ENCODE results near the gene CATSPERB. TPM values are rescaled to one million over a fixed set of nuclear protein-coding genes. Genes with fewer than 3 reads are reported as not detected.
A peak's percentile ranks its signal among the peaks of the same experiment; 100 is the strongest.

Gene CATSPERB
- total RNA-seq, 2 donors from 2014 or later = 2.2 to 2.9 TPM

GRCh38 chr14:91751719-91752118 lies 19.8 kb upstream of the CATSPERB start:
- Histone ChIP-seq H3K4me1 (peaks cover 4% of the 10 kb centered on the region), H3K9me3 (no peaks in the 10 kb centered on the region), H3K4me3 (no peak overlapping the region), H3K36me3 (no peaks in the 10 kb centered on the region), H3K27me3 (no peaks in the 10 kb centered on the region), H3K27ac (no peak overlapping the region), H3K9ac (ENCODE audit: low read depth in 2 of 2, low read length in 2 of 2) (no peak overlapping the region)
- intact Hi-C loops (cut with DNase I) = no loop called here
- TF ChIP-seq CTCF (IDR thresholded peaks at IDR 0.05) = no peak
- DNase-seq = no peak

GRCh38 chr14:91750634-91751198 lies 18.8 kb upstream of the CATSPERB start:
- Histone ChIP-seq H3K27me3 (no peaks in the 10 kb centered on the region), H3K27ac (peak overlapping the region; percentile 24), H3K9ac (ENCODE audit: low read depth in 2 of 2, low read length in 2 of 2) (no peak overlapping the region), H3K9me3 (no peaks in the 10 kb centered on the region), H3K4me1 (peaks cover 4% of the 10 kb centered on the region), H3K36me3 (no peaks in the 10 kb centered on the region), H3K4me3 (no peak overlapping the region)
- no peak for TF ChIP-seq CTCF (IDR thresholded peaks at IDR 0.05)
- intact Hi-C loops (cut with DNase I) = no loop called here
- peak; percentile 39 for DNase-seq

- no peak overlapping the region for H3K27ac ChIP-seq
Measured at GRCh38 chr14:91749868-91750267, 18.0 kb upstream of the CATSPERB start.

DNA sequence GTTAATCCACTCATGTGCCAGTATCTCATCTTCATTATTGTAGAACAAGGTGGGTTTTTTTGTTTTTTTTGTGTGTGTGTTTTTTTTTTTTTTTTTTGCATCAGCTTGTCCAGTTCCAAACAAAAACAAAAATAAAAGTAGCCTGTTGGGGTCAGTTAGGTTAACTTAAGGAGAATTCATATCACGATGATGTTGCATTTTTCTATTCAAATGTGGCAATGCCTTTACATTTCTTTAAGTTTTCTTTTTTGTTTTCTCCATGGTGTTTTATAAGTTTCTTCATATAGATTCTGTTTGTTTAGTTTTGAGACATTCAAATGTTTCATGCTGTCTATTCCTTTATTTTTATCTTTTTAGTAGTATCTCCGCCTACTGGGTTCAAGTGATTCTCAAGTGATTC lies 16.2 kb upstream of the CATSPERB start:
- Histone ChIP-seq H3K4me3 (no peak overlapping the region), H3K9me3 (no peaks in the 10 kb centered on the region), H3K9ac (ENCODE audit: low read depth in 2 of 2, low read length in 2 of 2) (no peak overlapping the region), H3K36me3 (no peaks in the 10 kb centered on the region), H3K27ac (no peak overlapping the region), H3K27me3 (no peaks in the 10 kb centered on the region), H3K4me1 (no peaks in the 10 kb centered on the region)
- TF ChIP-seq CTCF (IDR thresholded peaks at IDR 0.05) = no peak
- intact Hi-C loops (cut with DNase I) = no loop called here
- no peak for DNase-seq

More at GRCh38 chr14:91749868-91750267, 18.0 kb upstream of the CATSPERB start:
- H3K36me3 ChIP-seq = no peaks in the 10 kb centered on the region
- H3K4me1 ChIP-seq = no peaks in the 10 kb centered on the region
- TF ChIP-seq CTCF (IDR thresholded peaks at IDR 0.05) = no peak
- H3K9me3 ChIP-seq = no peaks in the 10 kb centered on the region
- no peak overlapping the region for H3K4me3 ChIP-seq
- no peak overlapping the region for H3K9ac ChIP-seq (ENCODE audit: low read depth in 2 of 2, low read length in 2 of 2)
- intact Hi-C loops (cut with DNase I) = no loop called here
- DNase-seq = no peak
- H3K27me3 ChIP-seq = no peaks in the 10 kb centered on the region

DNA sequence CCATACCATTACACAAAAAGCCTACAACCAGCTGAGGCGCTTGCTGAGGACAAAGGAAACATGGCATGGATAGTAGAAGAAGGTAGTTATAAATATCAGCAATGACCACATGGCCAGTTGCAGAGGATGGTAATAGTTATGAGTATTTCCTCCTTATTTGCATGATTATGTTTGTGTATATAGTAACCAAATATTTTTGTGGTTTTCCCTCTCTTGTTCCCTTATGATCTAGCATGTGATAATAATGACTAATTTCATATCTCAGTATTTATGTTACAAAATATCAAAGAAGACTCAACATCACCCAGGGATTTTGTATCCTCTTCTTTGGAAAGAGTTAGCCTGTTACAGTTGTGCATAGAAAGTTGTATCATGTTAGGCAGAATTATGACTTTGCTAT lies 13.5 kb upstream of the CATSPERB start:
- intact Hi-C loops (cut with DNase I) = no loop called here
- no peak for DNase-seq
- Histone ChIP-seq H3K4me3 (no peak overlapping the region), H3K9me3 (no peaks in the 10 kb centered on the region), H3K9ac (ENCODE audit: low read depth in 2 of 2, low read length in 2 of 2) (no peak overlapping the region), H3K27me3 (no peaks in the 10 kb centered on the region), H3K4me1 (no peaks in the 10 kb centered on the region), H3K27ac (no peak overlapping the region), H3K36me3 (no peaks in the 10 kb centered on the region)
- no peak for TF ChIP-seq CTCF (IDR thresholded peaks at IDR 0.05)

All from colonic mucosa (tissue), 4 donors.